Measurements from ENCODE around the gene CEND1. TPM values are rescaled to one million over a fixed set of nuclear protein-coding genes. Genes with fewer than 3 reads are reported as not detected.

CEND1 gene
- total RNA-seq, 1 experiment from 2014 or later = 0.81 TPM

GRCh38 chr11:737366-737765, 52.5 kb downstream of the CEND1 start:
- H2BK15ac ChIP-seq (ENCODE audit: low read depth, low read length) = no peak overlapping the region
- no peak overlapping the region for H3K18ac ChIP-seq (ENCODE audit: insufficient read length, low read depth, low read length)
- no peaks in the 10 kb centered on the region for H3K79me2 ChIP-seq (ENCODE audit: insufficient read depth, low read length)
- H2AK5ac ChIP-seq (ENCODE audit: insufficient read length, low read length) = no peak overlapping the region
- no peak overlapping the region for H2BK5ac ChIP-seq (ENCODE audit: insufficient read length, low read length)
- H3K56ac ChIP-seq (ENCODE audit: insufficient read length, low read depth, low read length) = no peak overlapping the region
- H3K27ac ChIP-seq (ENCODE audit: insufficient read length, low read depth, low read length) = no peak overlapping the region
- no peak overlapping the region for H3K23ac ChIP-seq (ENCODE audit: insufficient read length, low read depth, low read length)
- H3K36me3 Mint-ChIP-seq (ENCODE audit: insufficient read depth in 1 of 3, low read depth in 3 of 3) = peaks cover 3 to 11% (median 5%) of the 10 kb centered on the region in 3 experiments; a peak in 6 of 7 replicates
- peaks cover 3 to 9% of the 10 kb centered on the region in 2 experiments; a peak in 1 of 4 replicates for H3K4me1 Mint-ChIP-seq
- no peaks in the 10 kb centered on the region for H3K23me2 ChIP-seq (ENCODE audit: insufficient read length, low read depth, low read length, poor library complexity, severe bottlenecking)
- no peaks in the 10 kb centered on the region for H3K27me3 ChIP-seq (ENCODE audit: insufficient read depth, low read length)
- no peak overlapping the region for H4K91ac ChIP-seq (ENCODE audit: insufficient read length, low read depth, low read length)
- no peak overlapping the region for H4K5ac ChIP-seq (ENCODE audit: insufficient read length, low read depth, low read length)
- H3K9me3 Mint-ChIP-seq = peaks cover 12 to 15% of the 10 kb centered on the region in 2 experiments
- H4K8ac ChIP-seq (replicated peaks; ENCODE audit: insufficient read length, low read depth, low read length) = no peak overlapping the region
- H3K14ac ChIP-seq (ENCODE audit: insufficient read depth, low read length) = no peak overlapping the region; the same call in 1 of the 2 replicates
- TF ChIP-seq CTCF (conservative IDR thresholded peaks at IDR 0.05) = no peak
- no peaks in the 10 kb centered on the region for H3K79me1 ChIP-seq (ENCODE audit: insufficient read depth, low read depth, low read length, poor library complexity, severe bottlenecking)
- no peak overlapping the region for H2BK20ac ChIP-seq (ENCODE audit: low read depth, low read length, poor library complexity, severe bottlenecking)
- no peak overlapping the region for H3K4me2 ChIP-seq (ENCODE audit: insufficient read depth, insufficient read length, low read length)
- DNase-seq = no peak
- peaks cover 11% of the 10 kb centered on the region for H3K27me3 Mint-ChIP-seq (ENCODE audit: low read depth)
- no peak overlapping the region for H3K9ac ChIP-seq (ENCODE audit: extremely low read depth, insufficient read length, low read length)
- H2AFZ ChIP-seq (ENCODE audit: low read length) = no peak overlapping the region
- H3T11ph ChIP-seq (ENCODE audit: low read length) = no peak overlapping the region
- H2BK12ac ChIP-seq (ENCODE audit: insufficient read length, low read depth, low read length) = no peak overlapping the region
- H4K20me1 ChIP-seq (ENCODE audit: control insufficient read depth, insufficient read depth, insufficient read length) = no peaks in the 10 kb centered on the region
- H2BK120ac ChIP-seq (ENCODE audit: low read depth, low read length, poor library complexity, severe bottlenecking) = no peak overlapping the region
- H3K9me3 ChIP-seq (ENCODE audit: control insufficient read depth, low read depth, low read length) = no peaks in the 10 kb centered on the region
- no peaks in the 10 kb centered on the region for H3K4me1 ChIP-seq (ENCODE audit: insufficient read depth, low read length)
- no peak overlapping the region for H3K4me3 Mint-ChIP-seq
- peak overlapping the region in 1 of 3 experiments; percentile 72; a peak in 1 of 7 replicates for H3K27ac Mint-ChIP-seq
- whole genome bisulfite sequencing (ENCODE audit: extremely low coverage, insufficient read length, low lambda C conversion rate) = no CpG with 5 or more reads among the region's 11 CpGs
- H3K4ac ChIP-seq (ENCODE audit: low read depth, low read length) = no peak overlapping the region

Other genes with a start within 250 kb of the CEND1 start
- 4.2 and 4.7 TPM in 2 replicates for gene LMNTD2, start 229.4 kb downstream of the CEND1 start, total RNA-seq (2021)
- gene RASSF7, start 229.1 kb downstream of the CEND1 start, total RNA-seq (2021) = 26.3 and 30.0 TPM in 2 replicates
- 48.9 and 50.6 TPM in 2 replicates for gene PHRF1, start 213.6 kb downstream of the CEND1 start, total RNA-seq (2021)
- 9.7 and 9.8 TPM in 2 replicates for gene IRF7, start 174.1 kb downstream of the CEND1 start, total RNA-seq (2021)
- 0.46 TPM in 1 of 2 replicates, not detected in the other for gene CDHR5, start 165.1 kb downstream of the CEND1 start, total RNA-seq (2021)
- gene SCT, start 162.9 kb downstream of the CEND1 start, total RNA-seq (2021) = 1.8 and 2.3 TPM in 2 replicates
- 6.2 and 6.8 TPM in 2 replicates for gene DRD4, start 152.8 kb downstream of the CEND1 start, total RNA-seq (2021)
- 67.3 and 68.6 TPM in 2 replicates for gene DEAF1, start 94.9 kb downstream of the CEND1 start, total RNA-seq (2021)
- gene TMEM80, start 94.3 kb downstream of the CEND1 start, total RNA-seq (2021) = 15.3 and 23.6 TPM in 2 replicates
- gene EPS8L2, start 83.9 kb downstream of the CEND1 start, total RNA-seq (2021) = 92.8 and 101 TPM in 2 replicates
- gene TALDO1, start 42.6 kb downstream of the CEND1 start, total RNA-seq (2021) = 268 and 300 TPM in 2 replicates
- 51.5 and 60.0 TPM in 2 replicates for gene GATD1, start 12.6 kb downstream of the CEND1 start, total RNA-seq (2021)
- 51.9 and 54.6 TPM in 2 replicates for gene SLC25A22, start 8.2 kb upstream of the CEND1 start, total RNA-seq (2021)
- 25.3 and 26.6 TPM in 2 replicates for gene PIDD1, start 15.1 kb upstream of the CEND1 start, total RNA-seq (2021)
- 2,138 and 2,312 TPM in 2 replicates for gene RPLP2, start 19.9 kb upstream of the CEND1 start, total RNA-seq (2021)
- 62.3 and 67.3 TPM in 2 replicates for gene PNPLA2, start 28.8 kb upstream of the CEND1 start, total RNA-seq (2021)
- gene CRACR2B, start 37.8 kb upstream of the CEND1 start, total RNA-seq (2021) = 28.8 and 29.0 TPM in 2 replicates
- gene CD151, start 42.9 kb upstream of the CEND1 start, total RNA-seq (2021) = 138 and 142 TPM in 2 replicates
- gene POLR2L, start 52.4 kb upstream of the CEND1 start, total RNA-seq (2021) = 133 and 135 TPM in 2 replicates
- gene TSPAN4, start 52.8 kb upstream of the CEND1 start, total RNA-seq (2021) = 63.9 and 64.6 TPM in 2 replicates
- 87.2 and 89.4 TPM in 2 replicates for gene CHID1, start 120.7 kb upstream of the CEND1 start, total RNA-seq (2021)
- 51.7 and 53.7 TPM in 2 replicates for gene AP2A2, start 135.8 kb upstream of the CEND1 start, total RNA-seq (2021)
- gene MUC6, start 246.6 kb upstream of the CEND1 start, total RNA-seq (2021) = not detected in 2 replicates

Data from H9 (cell line).